COLO829 (cell line): Measurements from ENCODE around the gene KCNK18.
"Not testable (repeated sequence)": the region's sequence is repeated elsewhere in the genome, so short reads cannot be mapped to it uniquely, and the experiment has no call there.

Experiments
- DNase-seq: peaks from one replicate; pipeline ENCODE4 v3.0.0; 2012; ENCODE audit warnings: low spot score

Gene KCNK18

GRCh38 chr10:117221156-117221711, 23.9 kb downstream of the KCNK18 start:
- DNase-seq: no peak

- DNase-seq: no peak
These were observed 25.3 kb downstream of the KCNK18 start for GRCh38 chr10:117222552-117222951.

GRCh38 chr10:117222976-117223692, 25.8 kb downstream of the KCNK18 start:
- no peak for DNase-seq

DNA sequence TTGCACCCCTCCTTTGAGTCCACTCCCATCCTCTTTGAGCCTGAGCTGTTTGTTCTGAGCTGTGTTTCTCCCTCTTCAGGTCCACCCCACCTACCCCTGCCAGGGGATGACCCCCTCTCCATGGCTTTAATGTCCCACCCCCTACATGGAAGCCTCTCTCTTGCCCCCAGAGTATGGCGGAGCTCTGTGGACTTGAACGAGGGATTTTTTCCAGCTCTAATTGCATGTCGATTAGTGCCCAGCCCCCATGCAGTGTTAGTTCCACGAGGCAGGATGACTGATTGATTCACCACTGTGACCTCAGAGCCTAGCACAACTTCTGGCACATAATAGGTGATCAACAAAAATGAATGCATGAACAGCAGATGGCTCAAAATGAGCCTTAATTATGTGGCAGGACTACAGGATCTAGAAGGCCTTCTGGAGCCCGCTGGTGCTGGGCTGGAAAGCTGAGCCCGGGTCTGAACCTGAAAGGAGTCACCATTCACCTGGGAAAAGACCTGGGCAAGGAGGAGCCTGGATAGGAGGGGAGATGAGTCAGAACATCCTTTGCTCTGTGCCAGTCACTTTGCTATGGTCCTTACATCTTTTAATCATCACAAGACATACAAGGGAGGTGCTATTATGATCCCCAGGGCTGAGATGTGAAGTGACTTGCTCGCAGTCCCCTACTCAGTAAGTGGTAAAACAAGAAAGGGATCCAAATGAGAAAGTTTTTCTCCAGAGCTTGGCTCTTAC, 26.6 kb downstream of the KCNK18 start:
- DNase-seq: no peak

- no peak for DNase-seq
These were observed 27.6 kb downstream of the KCNK18 start for GRCh38 chr10:117224881-117225280.

- DNase-seq: peak; percentile 48
These were observed 29.6 kb downstream of the KCNK18 start for GRCh38 chr10:117226813-117227451.

- no peak for DNase-seq
These were observed 30.9 kb downstream of the KCNK18 start for GRCh38 chr10:117228210-117228609.

- not testable (repeated sequence) for DNase-seq
These were observed 32.8 kb downstream of the KCNK18 start for GRCh38 chr10:117230107-117230506.

GRCh38 chr10:117237401-117237991, 40.2 kb downstream of the KCNK18 start:
- DNase-seq: no peak

- DNase-seq: no peak
These were observed 41.8 kb downstream of the KCNK18 start for GRCh38 chr10:117239051-117239450.

DNA sequence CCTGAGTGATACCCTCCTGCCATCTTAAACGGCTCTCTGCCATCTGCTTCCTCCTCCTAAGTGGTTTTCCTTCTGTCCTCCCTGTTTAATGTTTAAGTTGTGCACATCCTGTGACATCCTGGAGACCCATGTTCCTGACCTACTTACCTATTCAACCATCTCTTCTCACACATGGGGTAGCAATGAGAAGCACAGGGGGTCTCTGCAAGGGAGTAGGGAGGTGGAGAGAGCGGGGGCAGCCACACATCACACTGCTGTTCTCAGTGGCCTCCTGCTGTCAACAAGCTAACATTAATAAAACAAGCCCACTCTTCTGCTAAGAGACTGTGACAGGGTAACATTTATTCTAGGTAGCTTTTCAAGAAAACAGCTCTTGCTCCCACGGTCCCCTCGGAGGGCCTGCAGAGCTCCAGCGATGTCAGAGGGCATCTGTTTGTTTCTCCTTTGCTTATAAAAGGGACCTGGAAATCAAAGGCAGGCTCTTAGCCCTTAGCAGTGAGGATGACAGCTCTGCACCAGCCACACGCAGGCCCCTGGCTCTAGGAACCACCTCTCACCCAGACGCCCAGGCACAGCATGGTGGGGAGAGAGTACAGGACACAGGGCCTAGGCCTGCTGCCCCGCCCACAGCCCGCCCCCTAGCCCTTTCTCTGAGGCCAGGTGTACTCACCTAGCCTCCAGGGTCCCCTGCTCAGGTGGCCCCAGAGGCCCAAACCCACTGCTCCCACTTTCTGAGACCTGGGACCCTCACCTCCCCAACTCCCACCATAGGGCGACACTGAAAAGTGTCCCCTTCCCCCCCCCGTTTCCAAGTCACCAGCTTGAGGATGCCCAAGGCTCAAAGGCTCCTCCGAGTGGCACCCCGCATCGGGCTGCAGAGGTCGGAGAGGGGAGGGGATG, 42.7 kb downstream of the KCNK18 start:
- DNase-seq: no peak

DNA sequence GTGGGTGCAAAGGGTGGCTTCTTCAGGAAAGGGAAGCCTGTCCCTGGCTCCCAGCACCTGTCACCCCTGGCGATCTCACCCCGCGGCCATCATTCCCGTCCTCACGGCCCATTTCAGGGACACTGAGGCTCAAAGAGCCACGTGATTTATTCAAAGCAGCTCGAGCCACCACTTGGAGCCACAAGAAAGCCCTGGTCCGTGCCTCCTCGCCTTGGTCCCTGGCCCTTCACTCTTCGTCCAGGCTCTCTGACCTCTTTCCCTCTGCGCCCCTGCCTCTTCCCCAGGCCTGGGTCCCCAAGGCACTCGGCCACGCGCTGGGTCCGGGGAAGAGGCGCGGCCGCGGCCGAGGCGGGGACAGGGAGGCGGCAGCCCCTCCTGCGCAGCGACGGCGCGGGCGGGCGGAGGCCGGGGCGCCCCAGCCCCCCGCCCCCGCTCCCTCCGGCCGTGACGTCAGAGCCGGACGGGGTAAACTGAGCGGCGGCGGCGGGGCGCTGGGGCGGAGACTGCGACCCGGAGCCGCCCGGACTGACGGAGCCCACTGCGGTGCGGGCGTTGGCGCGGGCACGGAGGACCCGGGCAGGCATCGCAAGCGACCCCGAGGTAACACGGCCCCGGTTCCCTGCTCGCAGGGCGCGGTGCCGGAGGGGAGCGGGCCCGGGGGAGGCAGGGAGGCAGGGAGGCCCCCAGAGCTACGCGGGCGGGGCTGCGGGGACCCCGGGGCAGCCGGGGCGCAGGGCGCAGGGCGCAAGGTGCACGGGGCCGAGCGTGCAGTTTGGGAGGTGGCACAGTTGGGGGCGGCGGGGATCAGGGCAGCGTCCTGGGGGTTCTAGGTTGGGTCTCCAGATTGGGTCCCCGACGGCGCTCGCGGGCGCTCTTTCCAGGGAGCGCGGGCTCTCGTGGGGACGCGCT, 43.6 kb downstream of the KCNK18 start, which contains the start of gene SLC18A2:
Gene SLC18A2 (plus strand): TSS at position 494 of the 909 bp plus-strand sequence. CDS start 580 bp downstream, outside the sequence.
- DNase-seq: no peak

GRCh38 chr10:117241541-117242462, 44.5 kb downstream of the KCNK18 start:
- no peak for DNase-seq

DNA sequence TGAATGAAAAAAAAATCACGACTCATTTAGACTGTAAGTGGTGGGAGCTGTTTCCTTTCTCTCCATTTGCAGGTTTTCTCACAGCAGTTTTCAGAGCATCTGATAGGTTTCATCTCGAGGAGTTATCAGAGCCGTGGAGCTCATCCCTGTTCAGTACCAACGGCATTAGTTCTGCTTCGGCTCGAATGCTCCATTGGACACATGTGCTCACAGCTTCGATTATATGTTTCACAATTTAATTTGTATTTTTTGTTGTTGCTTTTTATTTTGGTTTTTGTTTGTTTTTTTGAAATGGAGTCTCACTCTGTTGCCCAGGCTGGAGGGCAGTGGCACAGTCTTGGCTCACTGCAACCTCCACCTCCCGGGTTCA, 45.2 kb downstream of the KCNK18 start:
- DNase-seq: no peak

- no peak for DNase-seq
These were observed 49.8 kb downstream of the KCNK18 start for GRCh38 chr10:117246997-117247671.

- DNase-seq: no peak
These were observed 51.6 kb downstream of the KCNK18 start for GRCh38 chr10:117248750-117249465.

DNA sequence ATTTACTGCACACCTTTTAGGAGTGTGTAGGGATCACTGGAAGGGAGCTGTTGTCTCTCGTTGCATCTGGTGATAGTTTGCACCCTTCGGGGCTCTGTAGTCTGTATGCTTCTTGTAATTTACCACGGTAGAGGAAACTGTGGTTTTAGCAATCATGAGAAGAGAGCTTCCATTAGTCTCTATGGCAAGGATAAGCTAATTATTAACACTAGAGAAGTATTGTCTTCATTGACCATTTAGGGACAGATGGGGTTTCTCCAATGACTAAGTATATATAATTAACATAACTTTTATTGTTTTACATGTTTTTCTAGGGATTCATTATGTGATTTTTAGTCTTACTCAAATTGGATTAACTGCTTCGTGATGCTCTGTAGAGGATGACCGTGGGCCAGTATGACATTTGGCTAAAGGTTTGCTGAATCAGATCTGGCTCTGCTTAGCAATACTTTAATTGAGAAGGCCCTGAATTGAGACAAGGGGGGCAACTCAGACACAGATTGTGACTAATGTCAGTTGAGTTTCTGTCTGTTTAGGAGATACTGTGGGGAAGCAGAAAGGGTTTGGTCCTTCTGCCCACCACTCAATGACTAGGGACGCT, 52.3 kb downstream of the KCNK18 start:
- no peak for DNase-seq
